Muscle of leg (tissue), 11 donors: Measurements from ENCODE around the gene PPP2R1B. TPM values are rescaled to one million over a fixed set of nuclear protein-coding genes. Genes with fewer than 3 reads are reported as not detected.
"Not testable (repeated sequence)": the region's sequence is repeated elsewhere in the genome, so short reads cannot be mapped to it uniquely, and the experiment has no call there.

Experiments used
- DNase-seq: peaks from one replicate; pipeline ENCODE4 v3.0.0; 2013
- H3K27ac ChIP-seq: one replicate; pipeline ENCODE4 v1.5.1; 2013; ENCODE audit warnings: mild to moderate bottlenecking, low read length, control low read depth
- H3K27me3 ChIP-seq: one replicate; pipeline ENCODE4 v1.6.1; 2013; ENCODE audit warnings: low read length; ENCODE audit not compliant: control insufficient read depth, insufficient read depth
- H3K36me3 ChIP-seq: one replicate; pipeline ENCODE4 v1.6.1; 2013; ENCODE audit warnings: low read length; ENCODE audit not compliant: control insufficient read depth, insufficient read depth
- H3K4me1 ChIP-seq: one replicate; pipeline ENCODE4 v1.6.1; 2013; ENCODE audit warnings: low read length; ENCODE audit not compliant: control insufficient read depth, insufficient read depth
- H3K4me3 ChIP-seq: one replicate; pipeline ENCODE4 v1.5.1; 2013; ENCODE audit warnings: low read length, control low read depth
- H3K9me3 ChIP-seq: replicated peaks from 2 replicates; pipeline ENCODE4 v1.6.1; 2013; ENCODE audit warnings: low read depth, low read length; ENCODE audit not compliant: control insufficient read depth
- WGBS: methylation state at CpG from one replicate; pipeline ENCODE4 v1.1.5; 2013; ENCODE audit warnings: missing lambda C conversion rate; ENCODE audit not compliant: insufficient coverage; 5-methylcytosine and 5-hydroxymethylcytosine counted together
- polyA plus RNA-seq, 8 donors: library from polyadenylated mRNA; unstranded; fragments of 120-200 nt; gene quantifications; one replicate each; pipeline versions ENCODE4 v1.2.1 to v1.2.3, GENCODE V29; 2013; ENCODE audit warnings: inconsistent platforms in 1 of 8, low replicate concordance in 1 of 8; ENCODE audit not compliant: insufficient read length in 8 of 8, insufficient read depth in 1 of 8
- total RNA-seq: library from RNA; stranded (reverse); fragments of 120-200 nt; gene quantifications from one replicate; pipeline ENCODE4 v1.2.4, GENCODE V29; 2013

Gene PPP2R1B
- total and polyA plus RNA-seq, 9 donors, result 8.7 to 15.3 (median 10.6) TPM

- H3K4me3 ChIP-seq, result no peak overlapping the region
- no peaks in the 10 kb centered on the region for H3K4me1 ChIP-seq
- H3K27me3 ChIP-seq, result no peaks in the 10 kb centered on the region
- peaks cover 28% of the 10 kb centered on the region for H3K36me3 ChIP-seq
- H3K9me3 ChIP-seq, result no peaks in the 10 kb centered on the region
- no peak for DNase-seq
- H3K27ac ChIP-seq, result no peak overlapping the region
- no CpG with 5 or more reads among the region's 2 CpGs for WGBS
Measured at GRCh38 chr11:111785886-111786412, 19.8 kb upstream of the PPP2R1B start.

- H3K27me3 ChIP-seq, result no peaks in the 10 kb centered on the region
- peaks cover 27% of the 10 kb centered on the region for H3K36me3 ChIP-seq
- no peak for DNase-seq
- WGBS, result no CpG with 5 or more reads among the region's 2 CpGs
- no peak overlapping the region for H3K4me3 ChIP-seq
- no peaks in the 10 kb centered on the region for H3K9me3 ChIP-seq
- H3K4me1 ChIP-seq, result no peaks in the 10 kb centered on the region
- H3K27ac ChIP-seq, result no peak overlapping the region
Measured at GRCh38 chr11:111785076-111785475, 18.9 kb upstream of the PPP2R1B start.

GRCh38 chr11:111784311-111784710 lies 18.1 kb upstream of the PPP2R1B start:
- not testable (repeated sequence) for H3K4me3 ChIP-seq, H3K27me3 ChIP-seq, H3K9me3 ChIP-seq, H3K27ac ChIP-seq, H3K4me1 ChIP-seq, DNase-seq
- peaks cover 25% of the 10 kb centered on the region for H3K36me3 ChIP-seq
- WGBS, result 95% methylated on average over 5 of the region's 10 CpGs

- DNase-seq, result no peak
- Histone ChIP-seq H3K4me1 (no peaks in the 10 kb centered on the region), H3K27me3 (no peaks in the 10 kb centered on the region), H3K27ac (no peak overlapping the region), H3K9me3 (no peaks in the 10 kb centered on the region), H3K4me3 (no peak overlapping the region), H3K36me3 (peaks cover 23% of the 10 kb centered on the region)
- 60% methylated on average over 1 of the region's 5 CpGs for WGBS
Measured at GRCh38 chr11:111782109-111782741, 16.0 kb upstream of the PPP2R1B start.

GRCh38 chr11:111779118-111779517 lies 12.9 kb upstream of the PPP2R1B start:
- DNase-seq, result no peak
- 86% methylated on average over 6 of the region's 6 CpGs for WGBS
- Histone ChIP-seq H3K27me3 (no peaks in the 10 kb centered on the region), H3K9me3 (no peaks in the 10 kb centered on the region), H3K27ac (no peak overlapping the region), H3K4me1 (peaks cover 8% of the 10 kb centered on the region), H3K36me3 (peaks cover 7% of the 10 kb centered on the region), H3K4me3 (no peak overlapping the region)

GRCh38 chr11:111778047-111778558 lies 11.9 kb upstream of the PPP2R1B start:
- no peak overlapping the region for H3K27ac ChIP-seq
- peaks cover 3% of the 10 kb centered on the region for H3K36me3 ChIP-seq
- H3K27me3 ChIP-seq, result no peaks in the 10 kb centered on the region
- no peaks in the 10 kb centered on the region for H3K9me3 ChIP-seq
- H3K4me1 ChIP-seq, result peaks cover 8% of the 10 kb centered on the region
- no peak overlapping the region for H3K4me3 ChIP-seq
- WGBS, result 100% methylated on average over 1 of the region's 3 CpGs
- DNase-seq, result no peak

- no CpG with 5 or more reads among the region's 4 CpGs for WGBS
- DNase-seq, result peak; percentile 92
- Histone ChIP-seq H3K4me3 (no peak overlapping the region), H3K27ac (no peak overlapping the region), H3K4me1 (peaks cover 8% of the 10 kb centered on the region), H3K36me3 (no peaks in the 10 kb centered on the region), H3K9me3 (no peaks in the 10 kb centered on the region), H3K27me3 (no peaks in the 10 kb centered on the region)
Measured at GRCh38 chr11:111777094-111778046, 11.2 kb upstream of the PPP2R1B start.

- Histone ChIP-seq H3K9me3 (no peaks in the 10 kb centered on the region), H3K4me3 (no peak overlapping the region), H3K36me3 (no peaks in the 10 kb centered on the region), H3K27me3 (no peaks in the 10 kb centered on the region), H3K4me1 (peaks cover 8% of the 10 kb centered on the region), H3K27ac (no peak overlapping the region)
- 100% methylated on average over 3 of the region's 6 CpGs for WGBS
- DNase-seq, result no peak
Measured at GRCh38 chr11:111776398-111777093, 10.4 kb upstream of the PPP2R1B start.

GRCh38 chr11:111774955-111775710 lies 8.9 kb upstream of the PPP2R1B start:
- DNase-seq, result peak; percentile 84
- Histone ChIP-seq H3K4me1 (peaks cover 8% of the 10 kb centered on the region), H3K27ac (peak overlapping the region; percentile 74), H3K27me3 (no peaks in the 10 kb centered on the region), H3K9me3 (no peaks in the 10 kb centered on the region), H3K4me3 (no peak overlapping the region), H3K36me3 (no peaks in the 10 kb centered on the region)
- 52% methylated on average over 4 of the region's 6 CpGs for WGBS
